ENCODE data around the gene STK24.

The STK24 gene

GRCh38 chr13:98504029-98504351 lies 72.9 kb downstream of the STK24 start:
- FAIRE-seq: no peak
- no peak for DNase-seq (ENCODE audit: insufficient read length)
- TF ChIP-seq TAF1 (IDR thresholded peaks at IDR 0.05; ENCODE audit: borderline replicate concordance, low read depth, low read length): no peak
- no peak for TF ChIP-seq POLR2AphosphoS5 (IDR thresholded peaks at IDR 0.05; ENCODE audit: low read depth, low read length)
- TF ChIP-seq POLR2A (IDR thresholded peaks at IDR 0.05; ENCODE audit: low read depth, low read length): no peak

- no peak for FAIRE-seq
- DNase-seq (ENCODE audit: insufficient read length): no peak
- no peak for TF ChIP-seq TAF1 (IDR thresholded peaks at IDR 0.05; ENCODE audit: borderline replicate concordance, low read depth, low read length)
- no peak for TF ChIP-seq POLR2A (IDR thresholded peaks at IDR 0.05; ENCODE audit: low read depth, low read length)
- no peak for TF ChIP-seq POLR2AphosphoS5 (IDR thresholded peaks at IDR 0.05; ENCODE audit: low read depth, low read length)
Observed at GRCh38 chr13:98503175-98504028, 73.5 kb downstream of the STK24 start.

GRCh38 chr13:98500963-98501421 lies 75.9 kb downstream of the STK24 start:
- peak; percentile 58 for DNase-seq (ENCODE audit: insufficient read length)
- peak; percentile 76 for FAIRE-seq
- no peak for TF ChIP-seq TAF1 (IDR thresholded peaks at IDR 0.05; ENCODE audit: borderline replicate concordance, low read depth, low read length)
- TF ChIP-seq POLR2AphosphoS5 (IDR thresholded peaks at IDR 0.05; ENCODE audit: low read depth, low read length): no peak

GRCh38 chr13:98496966-98497365 lies 79.9 kb downstream of the STK24 start:
- no peak for FAIRE-seq
- TF ChIP-seq POLR2A (IDR thresholded peaks at IDR 0.05; ENCODE audit: low read depth, low read length) (no peak), TAF1 (IDR thresholded peaks at IDR 0.05; ENCODE audit: borderline replicate concordance, low read depth, low read length) (no peak), POLR2AphosphoS5 (IDR thresholded peaks at IDR 0.05; ENCODE audit: low read depth, low read length) (no peak)

GRCh38 chr13:98496479-98496791 lies 80.5 kb downstream of the STK24 start:
- DNase-seq (ENCODE audit: insufficient read length) (no peak), FAIRE-seq (no peak)
- TF ChIP-seq POLR2A (IDR thresholded peaks at IDR 0.05; ENCODE audit: low read depth, low read length) (no peak), POLR2AphosphoS5 (IDR thresholded peaks at IDR 0.05; ENCODE audit: low read depth, low read length) (no peak), TAF1 (IDR thresholded peaks at IDR 0.05; ENCODE audit: borderline replicate concordance, low read depth, low read length) (no peak)

More at GRCh38 chr13:98496966-98497365, 79.9 kb downstream of the STK24 start:
- no peak for DNase-seq (ENCODE audit: insufficient read length)

GRCh38 chr13:98495627-98496478 lies 81.1 kb downstream of the STK24 start:
- no peak for FAIRE-seq
- TF ChIP-seq TAF1 (IDR thresholded peaks at IDR 0.05; ENCODE audit: borderline replicate concordance, low read depth, low read length) (no peak), POLR2A (IDR thresholded peaks at IDR 0.05; ENCODE audit: low read depth, low read length) (no peak), POLR2AphosphoS5 (IDR thresholded peaks at IDR 0.05; ENCODE audit: low read depth, low read length) (no peak)
- DNase-seq (ENCODE audit: insufficient read length): no peak

- no peak for TF ChIP-seq POLR2A (IDR thresholded peaks at IDR 0.05; ENCODE audit: low read depth, low read length)
- no peak for DNase-seq (ENCODE audit: insufficient read length)
- no peak for FAIRE-seq
Observed at GRCh38 chr13:98494769-98495168, 82.1 kb downstream of the STK24 start.

GRCh38 chr13:98493042-98493712 lies 83.7 kb downstream of the STK24 start:
- DNase-seq (ENCODE audit: insufficient read length) (no peak), FAIRE-seq (peak; percentile 48)
- TF ChIP-seq POLR2AphosphoS5 (IDR thresholded peaks at IDR 0.05; ENCODE audit: low read depth, low read length) (no peak), TAF1 (IDR thresholded peaks at IDR 0.05; ENCODE audit: borderline replicate concordance, low read depth, low read length) (no peak), POLR2A (IDR thresholded peaks at IDR 0.05; ENCODE audit: low read depth, low read length) (no peak)

GRCh38 chr13:98492335-98493041 lies 84.4 kb downstream of the STK24 start:
- TF ChIP-seq POLR2A (IDR thresholded peaks at IDR 0.05; ENCODE audit: low read depth, low read length) (no peak), POLR2AphosphoS5 (IDR thresholded peaks at IDR 0.05; ENCODE audit: low read depth, low read length) (no peak), TAF1 (IDR thresholded peaks at IDR 0.05; ENCODE audit: borderline replicate concordance, low read depth, low read length) (no peak)
- DNase-seq (ENCODE audit: insufficient read length) (no peak), FAIRE-seq (no peak)

GRCh38 chr13:98490866-98491265 lies 86.0 kb downstream of the STK24 start:
- FAIRE-seq: no peak
- TF ChIP-seq POLR2A (IDR thresholded peaks at IDR 0.05; ENCODE audit: low read depth, low read length) (no peak), POLR2AphosphoS5 (IDR thresholded peaks at IDR 0.05; ENCODE audit: low read depth, low read length) (no peak), TAF1 (IDR thresholded peaks at IDR 0.05; ENCODE audit: borderline replicate concordance, low read depth, low read length) (no peak)
- no peak for DNase-seq (ENCODE audit: insufficient read length)

Measured in GM12892 (cell line).